Measurements from ENCODE around the gene KCNG2. TPM values are rescaled to one million over a fixed set of nuclear protein-coding genes. Genes with fewer than 3 reads are reported as not detected.
A peak's percentile ranks its signal among the peaks of the same experiment; 100 is the strongest.
"Not testable (repeated sequence)": the region's sequence is repeated elsewhere in the genome, so short reads cannot be mapped to it uniquely, and the experiment has no call there.

Gene KCNG2
- total RNA-seq: under 0.01 TPM

- no peak for FAIRE-seq
- peak; percentile 68 to 70 for DNase-seq (ENCODE audit: low spot score in 2 of 2)
Observed at GRCh38 chr18:79797518-79798345, at the start of gene KCNG2. Gene KCNG2, plus strand, starts transcription at chr18:79797938. Its CDS starts 65,730 bp downstream, at chr18:79863668.

DNA sequence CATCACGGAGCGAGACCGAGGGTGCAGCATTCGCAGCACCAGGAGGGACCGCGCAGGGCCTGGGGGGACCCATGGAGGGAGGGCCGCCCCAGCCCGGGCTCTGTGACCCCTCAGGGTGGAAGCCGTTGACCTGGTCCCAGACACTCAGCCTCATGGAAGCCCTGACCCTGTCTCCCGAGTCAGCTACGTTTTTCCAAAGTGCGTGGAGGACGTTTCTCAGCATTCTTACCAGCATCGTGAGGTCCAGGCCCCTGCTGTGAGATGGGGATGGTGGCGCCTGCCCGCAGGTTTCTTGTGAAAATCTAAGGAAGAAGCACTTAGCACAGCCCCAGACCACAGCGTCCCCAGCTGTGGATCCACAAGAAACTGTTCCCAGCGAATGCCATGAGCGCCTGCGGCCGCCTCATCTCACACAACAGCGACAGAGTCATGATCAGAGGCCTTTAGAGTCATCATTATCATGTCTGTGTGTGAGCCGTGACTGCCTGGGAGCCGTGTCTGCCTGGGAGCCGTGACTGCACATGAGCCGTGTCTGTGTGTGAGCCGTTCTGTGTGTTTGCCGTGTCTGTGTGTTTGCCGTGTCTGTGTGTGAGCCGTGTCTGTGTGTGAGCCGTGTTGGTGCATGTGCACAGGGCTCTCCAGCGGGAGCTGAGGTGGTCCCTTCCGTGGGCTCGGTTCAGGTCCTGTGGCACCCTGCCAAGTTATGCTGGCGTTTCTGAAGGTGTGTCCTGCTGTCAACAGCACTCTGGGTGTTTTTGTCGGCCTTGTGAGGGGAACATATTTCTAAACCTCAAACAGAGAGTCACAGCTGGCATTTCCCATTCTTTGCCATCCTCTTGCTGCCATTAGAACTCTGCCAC is 49.2 kb upstream of the KCNG2 start:
- FAIRE-seq: no peak
- DNase-seq (ENCODE audit: low spot score in 2 of 2): no peak

GRCh38 chr18:79749251-79750191 is 48.2 kb upstream of the KCNG2 start:
- no peak for FAIRE-seq
- DNase-seq (ENCODE audit: low spot score in 2 of 2): peak in 1 of 2 donors; percentile 59

- FAIRE-seq (no peak), DNase-seq (ENCODE audit: low spot score in 2 of 2) (no peak)
Observed at GRCh38 chr18:79750980-79751571, 46.7 kb upstream of the KCNG2 start.

DNA sequence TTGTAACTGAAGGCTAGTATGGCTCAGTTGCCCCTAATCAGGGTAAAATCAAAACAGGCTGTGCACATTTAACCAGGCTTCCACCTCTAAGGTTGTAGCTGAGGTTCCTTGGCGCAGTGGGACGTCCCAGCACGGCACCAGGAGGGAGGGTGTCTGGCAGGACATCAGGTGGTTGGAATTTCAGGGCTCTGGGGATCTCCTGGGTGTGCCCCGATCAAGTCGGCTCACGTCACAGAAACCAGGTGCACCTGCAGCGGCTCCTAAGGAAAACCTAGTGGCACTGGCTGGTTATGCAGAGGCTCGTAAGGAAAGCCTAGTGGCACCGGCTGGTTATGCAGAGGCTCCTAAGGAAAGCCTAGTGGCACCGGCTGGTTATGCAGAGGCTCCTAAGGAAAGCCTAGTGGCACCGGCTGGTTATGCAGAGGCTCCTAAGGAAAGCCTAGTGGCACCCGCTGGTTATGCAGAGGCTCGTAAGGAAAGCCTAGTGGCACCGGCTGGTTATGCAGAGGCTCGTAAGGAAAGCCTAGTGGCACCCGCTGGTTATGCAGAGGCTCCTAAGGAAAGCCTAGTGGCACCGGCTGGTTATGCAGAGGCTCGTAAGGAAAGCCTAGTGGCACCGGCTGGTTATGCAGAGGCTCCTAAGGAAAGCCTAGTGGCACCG is 45.7 kb upstream of the KCNG2 start:
- FAIRE-seq; DNase-seq (ENCODE audit: low spot score in 2 of 2): not testable (repeated sequence)

GRCh38 chr18:79752946-79753345 is 44.8 kb upstream of the KCNG2 start:
- FAIRE-seq; DNase-seq (ENCODE audit: low spot score in 2 of 2): not testable (repeated sequence)

DNA sequence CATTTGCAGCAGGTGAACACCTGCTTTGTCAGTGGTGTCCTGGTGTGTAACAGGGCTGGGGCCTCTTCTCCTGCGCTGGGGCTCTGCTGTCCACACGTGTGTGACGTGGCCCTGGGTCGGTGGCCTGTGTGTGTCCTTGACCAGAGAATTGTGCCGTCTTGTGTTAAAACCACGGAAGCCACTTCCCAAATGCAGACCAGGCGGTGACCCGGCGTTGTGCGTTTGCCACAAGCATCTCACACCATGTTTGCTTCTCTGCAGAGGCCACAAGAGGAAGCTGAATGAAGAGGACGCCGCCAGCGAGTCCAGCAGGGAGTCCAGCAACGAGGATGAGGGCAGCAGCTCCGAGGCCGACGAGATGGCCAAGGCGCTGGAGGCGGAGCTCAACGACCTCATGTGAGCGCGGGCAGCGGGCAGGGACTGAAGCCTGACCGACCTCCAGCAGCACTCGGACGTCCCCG is 44.3 kb upstream of the KCNG2 start:
- DNase-seq (ENCODE audit: low spot score in 2 of 2): no peak

GRCh38 chr18:79754022-79754761 is 43.5 kb upstream of the KCNG2 start:
- DNase-seq (ENCODE audit: low spot score in 2 of 2) (peak in 1 of 2 donors; percentile 48), FAIRE-seq (no peak)

More for the DNA sequence above, 44.3 kb upstream of the KCNG2 start:
- FAIRE-seq: no peak

- FAIRE-seq (no peak), DNase-seq (ENCODE audit: low spot score in 2 of 2) (no peak)
Observed at GRCh38 chr18:79754831-79755351, 42.8 kb upstream of the KCNG2 start.

DNA sequence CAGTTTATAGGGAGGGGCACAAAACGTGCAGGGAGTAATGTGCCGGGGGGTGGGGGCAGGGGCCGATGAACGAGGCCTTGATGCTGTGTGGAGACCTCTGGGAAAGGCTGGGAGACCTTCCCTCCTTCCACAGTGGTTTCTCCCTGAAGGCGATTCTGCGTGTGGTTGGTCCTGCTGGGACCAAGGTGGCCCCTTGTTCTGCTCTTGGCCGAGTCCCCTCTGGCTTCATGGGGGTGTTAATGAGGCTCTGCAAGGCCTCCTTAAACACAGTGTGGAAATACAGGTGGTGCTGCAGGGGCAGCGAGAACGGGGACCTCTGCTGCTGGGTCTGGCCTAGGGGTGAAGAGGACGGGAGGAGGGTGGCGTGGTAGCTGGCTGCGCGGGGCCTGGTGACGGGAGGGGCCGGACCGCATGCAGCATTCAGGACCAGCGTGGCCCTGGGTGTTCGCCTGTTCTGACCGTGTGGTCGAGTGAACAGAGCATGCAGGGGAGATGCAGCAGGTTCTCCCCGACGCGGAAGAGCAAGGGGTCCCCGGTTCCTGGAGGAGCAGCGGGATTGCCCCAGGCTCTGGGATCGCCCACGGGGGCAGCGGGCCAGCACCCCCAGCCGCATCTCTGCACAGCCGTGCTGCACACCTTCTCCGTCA is 42.1 kb upstream of the KCNG2 start:
- DNase-seq (ENCODE audit: low spot score in 2 of 2): no peak
- no peak for FAIRE-seq

- FAIRE-seq: no peak
Observed at GRCh38 chr18:79756143-79756500, 41.6 kb upstream of the KCNG2 start.

GRCh38 chr18:79756826-79757225 is 40.9 kb upstream of the KCNG2 start:
- DNase-seq (ENCODE audit: low spot score in 2 of 2): no peak
- no peak for FAIRE-seq

More at GRCh38 chr18:79756143-79756500, 41.6 kb upstream of the KCNG2 start:
- DNase-seq (ENCODE audit: low spot score in 2 of 2): no peak

GRCh38 chr18:79760348-79760747 is 37.4 kb upstream of the KCNG2 start:
- FAIRE-seq (no peak), DNase-seq (ENCODE audit: low spot score in 2 of 2) (no peak)

DNA sequence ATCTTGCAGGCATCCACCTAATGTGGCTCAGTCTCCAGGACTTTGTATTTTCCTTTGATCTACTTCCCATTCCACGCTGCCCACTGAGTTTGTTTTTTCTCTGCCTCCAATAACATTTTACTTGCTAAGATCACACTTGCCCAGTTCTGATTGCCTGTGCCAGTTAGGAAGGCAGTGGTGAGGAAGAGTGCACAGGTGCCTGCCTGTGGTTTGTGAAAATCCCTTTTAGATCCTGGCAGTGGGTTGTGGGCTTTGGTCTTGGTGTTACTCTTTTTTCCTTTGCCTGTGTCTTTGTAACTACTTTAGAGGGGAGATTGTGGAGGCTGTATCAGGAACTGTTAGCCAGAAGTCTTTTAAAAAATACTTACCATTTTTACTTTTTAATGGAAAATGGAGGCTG is 36.9 kb upstream of the KCNG2 start:
- no peak for DNase-seq (ENCODE audit: low spot score in 2 of 2)
- FAIRE-seq: no peak

DNA sequence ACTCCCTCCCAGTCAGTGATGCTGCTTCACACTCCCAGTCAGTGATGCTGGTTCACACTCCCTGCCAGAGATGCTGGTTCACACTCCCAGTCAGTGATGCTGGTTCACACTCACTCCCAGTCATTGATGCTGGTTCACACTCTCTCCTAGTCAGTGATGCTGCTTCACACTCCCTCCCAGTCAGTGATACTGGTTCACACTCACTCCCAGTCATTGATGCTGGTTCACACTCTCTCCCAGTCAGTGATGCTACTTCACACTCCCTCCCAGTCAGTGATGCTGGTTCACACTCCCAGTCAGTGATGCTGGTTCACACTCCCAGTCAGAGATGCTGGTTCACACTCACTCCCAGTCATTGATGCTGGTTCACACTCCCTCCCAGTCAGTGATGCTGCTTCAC is 34.3 kb upstream of the KCNG2 start:
- FAIRE-seq (no peak), DNase-seq (ENCODE audit: low spot score in 2 of 2) (no peak)

- FAIRE-seq: no peak
- no peak for DNase-seq (ENCODE audit: low spot score in 2 of 2)
Observed at GRCh38 chr18:79764131-79764530, 33.6 kb upstream of the KCNG2 start.

GRCh38 chr18:79765491-79766245 is 32.1 kb upstream of the KCNG2 start:
- DNase-seq (ENCODE audit: low spot score in 2 of 2) (no peak), FAIRE-seq (no peak)

All from frontal cortex (tissue), 4 donors.